Measurements from ENCODE around the gene SUPT3H.

SUPT3H gene

DNA sequence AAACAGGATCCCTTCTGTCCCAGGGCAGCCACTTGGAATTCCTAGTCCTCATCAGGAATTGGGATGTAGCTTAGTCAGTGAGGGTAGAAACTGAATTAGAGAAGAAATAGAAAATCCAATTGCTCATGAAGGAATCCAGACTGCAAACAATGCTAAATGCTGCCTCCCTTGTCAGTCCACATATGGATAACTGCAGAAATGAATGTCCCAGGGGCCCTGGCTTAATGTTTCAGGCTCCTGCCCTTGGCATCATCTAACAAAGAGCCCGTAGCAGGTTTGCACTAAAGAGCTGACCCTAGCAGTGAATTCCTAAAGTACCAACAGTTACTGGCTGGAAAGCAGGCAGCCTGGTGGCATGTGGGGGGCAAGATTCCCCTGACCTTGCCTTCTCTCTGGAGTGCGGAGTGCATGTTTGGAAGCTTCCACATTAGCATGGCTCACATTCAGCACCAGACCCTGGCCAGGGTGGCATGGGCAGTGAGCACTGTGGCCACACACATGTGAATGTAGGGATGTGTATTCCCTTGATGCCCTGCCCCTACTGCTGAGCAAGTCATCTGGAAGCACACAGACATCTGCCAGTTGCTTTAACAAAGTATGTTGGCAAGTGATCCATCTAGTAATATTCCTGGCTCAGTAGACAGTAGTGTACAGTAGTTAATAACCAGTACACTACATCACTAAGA lies 595.7 kb downstream of the SUPT3H start:
- no peaks in the 10 kb centered on the region for H3K4me1 Mint-ChIP-seq (ENCODE audit: low read depth)
- H3K27me3 Mint-ChIP-seq (ENCODE audit: low read depth), result no peaks in the 10 kb centered on the region
- no peak overlapping the region for H3K4me3 Mint-ChIP-seq
- H3K27ac Mint-ChIP-seq, result no peak overlapping the region
- peaks cover 2% of the 10 kb centered on the region for H3K36me3 Mint-ChIP-seq (ENCODE audit: low read depth)
- H3K9me3 Mint-ChIP-seq, result no peaks in the 10 kb centered on the region

DNA sequence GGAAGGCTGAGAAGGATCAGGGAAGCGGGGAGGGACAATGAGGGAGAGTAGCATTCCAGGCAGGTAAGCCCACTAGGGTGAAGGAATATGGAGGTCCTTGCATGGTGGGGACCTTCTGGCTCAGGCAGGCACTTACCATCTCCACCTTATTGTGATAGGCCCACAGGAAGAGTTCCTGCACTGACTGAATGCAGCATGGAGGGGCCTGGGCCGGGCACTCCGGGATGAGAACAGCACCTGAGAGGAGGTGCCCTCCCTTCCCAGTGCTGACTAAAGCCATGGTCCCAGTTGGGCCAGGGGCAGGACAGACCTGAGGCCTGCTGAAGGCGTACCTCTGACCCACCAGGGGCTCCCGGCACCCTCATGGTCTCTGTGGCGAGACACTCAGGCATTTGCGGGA lies 597.6 kb downstream of the SUPT3H start:
- Mint-ChIP-seq H3K36me3 (ENCODE audit: low read depth) (peaks cover 2% of the 10 kb centered on the region), H3K4me1 (ENCODE audit: low read depth) (no peaks in the 10 kb centered on the region), H3K4me3 (no peak overlapping the region), H3K9me3 (no peaks in the 10 kb centered on the region), H3K27me3 (ENCODE audit: low read depth) (no peaks in the 10 kb centered on the region), H3K27ac (no peak overlapping the region)

GRCh38 chr6:44779130-44779826 lies 598.5 kb downstream of the SUPT3H start:
- H3K9me3 Mint-ChIP-seq, result no peaks in the 10 kb centered on the region
- H3K4me3 Mint-ChIP-seq, result no peak overlapping the region
- peaks cover 2% of the 10 kb centered on the region for H3K36me3 Mint-ChIP-seq (ENCODE audit: low read depth)
- H3K4me1 Mint-ChIP-seq (ENCODE audit: low read depth), result no peaks in the 10 kb centered on the region
- no peak overlapping the region for H3K27ac Mint-ChIP-seq
- no peaks in the 10 kb centered on the region for H3K27me3 Mint-ChIP-seq (ENCODE audit: low read depth)

Data from T-helper 1 cell treated with Interleukin-12 subunit alpha and Interleukin-12 subunit beta and Interleukin-4 antibody, amounts not matched to agents 30 μg/mL and 1 μg/mL, for 36 hours (primary cell).